Pancreas (tissue), 10 donors: Measurements from ENCODE around the gene MYO10. TPM values are rescaled to one million over a fixed set of nuclear protein-coding genes. Genes with fewer than 3 reads are reported as not detected.
"Not testable (repeated sequence)": the region's sequence is repeated elsewhere in the genome, so short reads cannot be mapped to it uniquely, and the experiment has no call there.

Source experiments
- ATAC-seq, 4 donors: fragments of 200-7000 bp; cut with Tn5 transposase; one replicate each; pipeline versions ENCODE4 v1.8.0 to v1.9.1; 2020; ENCODE audit warnings: mild to moderate bottlenecking in 4 of 4, moderate library complexity in 4 of 4
- DNase-seq, 6 donors: peaks; one replicate each; pipeline ENCODE4 v3.0.0-alpha.2; 2020
- FAIRE-seq: peaks from 2 replicates; lab custom pipeline; 2012; peaks lifted over from hg19 to GRCh38; lab: Jason Lieb, UNC
- H3K27ac ChIP-seq, 4 donors: fragments of 200-600 bp; sonication (generic); 1 replicate in 3 of 4; 2 replicates in 1 of 4; pipeline versions ENCODE4 v1.5.0 to v1.8.0; 2020
- H3K27me3 ChIP-seq, 4 donors: fragments of 200-600 bp; one replicate each; pipeline ENCODE4 v1.8.0; 2021
- H3K36me3 ChIP-seq, 3 donors: fragments of 200-600 bp; sonication (generic) in 1 of 3; one replicate each; pipeline versions ENCODE4 v1.5.0 to v1.8.0; 2020 to 2021
- H3K4me1 ChIP-seq, 3 donors: fragments of 200-600 bp; one replicate each; pipeline ENCODE4 v1.8.0; 2021
- H3K4me3 ChIP-seq, 4 donors: fragments of 200-600 bp; sonication (generic) in 2 of 4; one replicate each; pipeline versions ENCODE4 v1.5.0 to v1.8.0; 2020 to 2021
- H3K9me3 ChIP-seq, 4 donors: fragments of 200-600 bp; one replicate each; pipeline ENCODE4 v1.8.0; 2021
- CTCF ChIP-seq, 4 donors: fragments of 200-600 bp; sonication (generic) in 3 of 4; IDR thresholded peaks; one replicate each; pipeline versions ENCODE4 v1.5.0 to v1.8.0; 2021; ENCODE audit warnings: antibody characterized with exemption in 4 of 4
- WGBS, 2 donors: extraction: QIAGEN DNeasy Blood & Tissue Kit; methylation state at CpG; one replicate each; pipeline ENCODE4 v1.1.7; 2013; 5-methylcytosine and 5-hydroxymethylcytosine counted together
- intact Hi-C, 3 donors: fragments of 100-400 bp; cut with DNase I; formaldehyde crosslinking; loops; one replicate each; pipeline versions ENCODE4 v1.11.1 to v1.14.2; 2022
- polyA plus RNA-seq, 2 donors: library from polyadenylated mRNA; stranded (reverse); fragments of 200-250 nt; gene quantifications; one replicate each; pipeline ENCODE4 v1.2.3, GENCODE V29; 2013
- total RNA-seq, 6 donors: library from RNA; stranded (reverse); fragmentation: NEBNext Ultra II Directional in 4 of 6; extraction: Animal tissue kit (Norgen Biotek cat#: 25700) in 4 of 6; gene quantifications; one replicate each; pipeline versions ENCODE4 v1.2.1 to v1.2.4, GENCODE V29; 2021 to 2023
- donor health status: healthy with polysubstance abuse.
- donor health status: DM: no; HTN: no; CAD: no; lungs with moderate emphysema.
- donor health status: DM: no; HTN: no; CAD: no.
- donor health status: control.
- donor health status: control.
- donor health status: Bipolar disorder and iron deficiency.
- donor health status: DM: yes; HTN: yes; CAD: no.
- donor health status: DM: no; HTN: no; CAD: no.
- donor health status: DM: no; HTN: no; CAD: no.
- donor health status: DM: yes; HTN: yes; CAD: no.

The MYO10 gene
- total and polyA plus RNA-seq, 8 donors = 11.5 to 47.3 (median 34.8) TPM

GRCh38 chr5:16656561-16657191, 279.4 kb downstream of the MYO10 start:
- no peak for TF ChIP-seq CTCF (IDR thresholded peaks at IDR 0.05)
- Histone ChIP-seq H3K27me3 (no peaks in the 10 kb centered on the region), H3K36me3 (no peaks in the 10 kb centered on the region), H3K27ac (no peak overlapping the region), H3K4me3 (no peak overlapping the region), H3K9me3 (no peaks in the 10 kb centered on the region), H3K4me1 (no peaks in the 10 kb centered on the region)
- no peak for FAIRE-seq
- ATAC-seq = peak in 2 of 4 donors; percentile 43 to 47
- 83 to 84% methylated on average over 2 of the region's 2 CpGs for WGBS, 2 donors
- intact Hi-C loops = no loop called here
- no peak for DNase-seq

- no peak for TF ChIP-seq CTCF (IDR thresholded peaks at IDR 0.05)
- DNase-seq (no peak), ATAC-seq (no peak), FAIRE-seq (no peak)
- no peaks in the 10 kb centered on the region for H3K4me1 ChIP-seq
- no peaks in the 10 kb centered on the region for H3K9me3 ChIP-seq
- H3K27me3 ChIP-seq = no peaks in the 10 kb centered on the region
- no peak overlapping the region for H3K27ac ChIP-seq
- H3K4me3 ChIP-seq = no peak overlapping the region
- 41 to 71% methylated on average over 6 of the region's 6 CpGs for WGBS, 2 donors
- H3K36me3 ChIP-seq = no peaks in the 10 kb centered on the region
- intact Hi-C loops = no loop called here
These were observed 281.3 kb downstream of the MYO10 start for GRCh38 chr5:16654647-16655334.

GRCh38 chr5:16648739-16649138, 287.3 kb downstream of the MYO10 start:
- intact Hi-C loops, DNase-seq, H3K27me3 ChIP-seq, H3K27ac ChIP-seq, H3K9me3 ChIP-seq, ATAC-seq, FAIRE-seq, H3K4me1 ChIP-seq, H3K36me3 ChIP-seq, H3K4me3 ChIP-seq: not testable (repeated sequence)
- 73 to 77% methylated on average over 8 of the region's 8 CpGs for WGBS, 2 donors

- intact Hi-C loops = no loop called here
- Histone ChIP-seq H3K27ac (no peak overlapping the region), H3K9me3 (no peaks in the 10 kb centered on the region), H3K36me3 (no peaks in the 10 kb centered on the region), H3K4me3 (no peak overlapping the region), H3K4me1 (no peaks in the 10 kb centered on the region), H3K27me3 (no peaks in the 10 kb centered on the region)
- ATAC-seq = no peak
- TF ChIP-seq CTCF (IDR thresholded peaks at IDR 0.05) = no peak
- no peak for DNase-seq
- FAIRE-seq = no peak
- WGBS, 2 donors = 82 to 88% methylated on average over 11 of the region's 11 CpGs
These were observed 291.7 kb downstream of the MYO10 start for GRCh38 chr5:16644301-16644889.

GRCh38 chr5:16642867-16643266, 293.2 kb downstream of the MYO10 start:
- TF ChIP-seq CTCF (IDR thresholded peaks at IDR 0.05) = no peak
- Histone ChIP-seq H3K4me1 (no peaks in the 10 kb centered on the region), H3K36me3 (no peaks in the 10 kb centered on the region), H3K9me3 (no peaks in the 10 kb centered on the region), H3K4me3 (no peak overlapping the region), H3K27ac (no peak overlapping the region), H3K27me3 (no peaks in the 10 kb centered on the region)
- WGBS, 2 donors = 70 to 72% methylated on average over 2 of the region's 2 CpGs
- DNase-seq = no peak
- intact Hi-C loops = no loop called here
- no peak for FAIRE-seq
- no peak for ATAC-seq
